ENCODE results near the gene RASGRP4.
A peak's percentile ranks its signal among the peaks of the same experiment; 100 is the strongest.
"Not testable (repeated sequence)": the region's sequence is repeated elsewhere in the genome, so short reads cannot be mapped to it uniquely, and the experiment has no call there.

RASGRP4 gene

GRCh38 chr19:38411898-38412297 is 14.1 kb downstream of the RASGRP4 start:
- not testable (repeated sequence) for H3K9me3 ChIP-seq (ENCODE audit: control insufficient read depth, low read depth, low read length); H3K4me3 ChIP-seq (ENCODE audit: low read length); H3K36me3 ChIP-seq (ENCODE audit: control insufficient read depth, low read depth, low read length); H3K27ac ChIP-seq (ENCODE audit: low read length); H3K9ac ChIP-seq (ENCODE audit: low read length); H3K4me1 ChIP-seq (ENCODE audit: control insufficient read depth, low read depth, low read length); H3K27me3 ChIP-seq (ENCODE audit: control insufficient read depth, insufficient read depth, low read length)

- no peak overlapping the region for H3K27ac ChIP-seq (ENCODE audit: low read length)
- H3K9ac ChIP-seq (ENCODE audit: low read length): no peak overlapping the region
- H3K4me3 ChIP-seq (ENCODE audit: low read length): no peak overlapping the region
- H3K4me1 ChIP-seq (ENCODE audit: control insufficient read depth, low read depth, low read length): no peaks in the 10 kb centered on the region
- H3K36me3 ChIP-seq (ENCODE audit: control insufficient read depth, low read depth, low read length): no peaks in the 10 kb centered on the region
- H3K27me3 ChIP-seq (ENCODE audit: control insufficient read depth, insufficient read depth, low read length): no peaks in the 10 kb centered on the region
- H3K9me3 ChIP-seq (ENCODE audit: control insufficient read depth, low read depth, low read length): no peaks in the 10 kb centered on the region
These were observed 14.8 kb downstream of the RASGRP4 start for GRCh38 chr19:38411041-38411712.

GRCh38 chr19:38410407-38410806 is 15.6 kb downstream of the RASGRP4 start:
- H3K36me3 ChIP-seq (ENCODE audit: control insufficient read depth, low read depth, low read length); H3K9ac ChIP-seq (ENCODE audit: low read length); H3K27me3 ChIP-seq (ENCODE audit: control insufficient read depth, insufficient read depth, low read length); H3K9me3 ChIP-seq (ENCODE audit: control insufficient read depth, low read depth, low read length); H3K4me1 ChIP-seq (ENCODE audit: control insufficient read depth, low read depth, low read length); H3K4me3 ChIP-seq (ENCODE audit: low read length); H3K27ac ChIP-seq (ENCODE audit: low read length): not testable (repeated sequence)

GRCh38 chr19:38409631-38410133 is 16.3 kb downstream of the RASGRP4 start:
- Histone ChIP-seq H3K4me1 (ENCODE audit: control insufficient read depth, low read depth, low read length) (no peaks in the 10 kb centered on the region), H3K27ac (ENCODE audit: low read length) (no peak overlapping the region)

GRCh38 chr19:38405276-38405675 is 20.7 kb downstream of the RASGRP4 start:
- H3K4me3 ChIP-seq (ENCODE audit: low read length): no peak overlapping the region

More at GRCh38 chr19:38409631-38410133, 16.3 kb downstream of the RASGRP4 start:
- Histone ChIP-seq H3K27me3 (ENCODE audit: control insufficient read depth, insufficient read depth, low read length) (no peaks in the 10 kb centered on the region), H3K9ac (ENCODE audit: low read length) (no peak overlapping the region), H3K9me3 (ENCODE audit: control insufficient read depth, low read depth, low read length) (no peaks in the 10 kb centered on the region), H3K36me3 (ENCODE audit: control insufficient read depth, low read depth, low read length) (no peaks in the 10 kb centered on the region), H3K4me3 (ENCODE audit: low read length) (no peak overlapping the region)

GRCh38 chr19:38404858-38405257 is 21.2 kb downstream of the RASGRP4 start:
- Histone ChIP-seq H3K36me3 (ENCODE audit: control insufficient read depth, low read depth, low read length) (no peaks in the 10 kb centered on the region), H3K4me3 (ENCODE audit: low read length) (no peak overlapping the region), H3K9me3 (ENCODE audit: control insufficient read depth, low read depth, low read length) (no peaks in the 10 kb centered on the region), H3K4me1 (ENCODE audit: control insufficient read depth, low read depth, low read length) (no peaks in the 10 kb centered on the region), H3K27ac (ENCODE audit: low read length) (no peak overlapping the region), H3K27me3 (ENCODE audit: control insufficient read depth, insufficient read depth, low read length) (peaks cover 28% of the 10 kb centered on the region), H3K9ac (ENCODE audit: low read length) (no peak overlapping the region)

More at GRCh38 chr19:38405276-38405675, 20.7 kb downstream of the RASGRP4 start:
- Histone ChIP-seq H3K36me3 (ENCODE audit: control insufficient read depth, low read depth, low read length) (no peaks in the 10 kb centered on the region), H3K4me1 (ENCODE audit: control insufficient read depth, low read depth, low read length) (no peaks in the 10 kb centered on the region), H3K27me3 (ENCODE audit: control insufficient read depth, insufficient read depth, low read length) (peaks cover 24% of the 10 kb centered on the region), H3K9ac (ENCODE audit: low read length) (no peak overlapping the region), H3K27ac (ENCODE audit: low read length) (no peak overlapping the region), H3K9me3 (ENCODE audit: control insufficient read depth, low read depth, low read length) (no peaks in the 10 kb centered on the region)

- peak within 1 kb of the TSS; percentile 7 for H3K9ac ChIP-seq (ENCODE audit: low read length)
- peaks cover 45% of the 10 kb centered on the region for H3K27me3 ChIP-seq (ENCODE audit: control insufficient read depth, insufficient read depth, low read length)
- H3K36me3 ChIP-seq (ENCODE audit: control insufficient read depth, low read depth, low read length): no peaks in the 10 kb centered on the region
- no peaks in the 10 kb centered on the region for H3K9me3 ChIP-seq (ENCODE audit: control insufficient read depth, low read depth, low read length)
- H3K4me1 ChIP-seq (ENCODE audit: control insufficient read depth, low read depth, low read length): no peaks in the 10 kb centered on the region
- H3K27ac ChIP-seq (ENCODE audit: low read length): no peak within 1 kb of the TSS
- H3K4me3 ChIP-seq (ENCODE audit: low read length): peak within 1 kb of the TSS; percentile 62
These were observed 22.9 kb downstream of the RASGRP4 start, which contains the start of gene FAM98C for GRCh38 chr19:38402967-38403674. TSS of gene FAM98C (plus strand) at chr19:38403093. CDS start at chr19:38403154, 61 bp downstream.

- no peak overlapping the region for H3K27ac ChIP-seq (ENCODE audit: low read length)
- H3K36me3 ChIP-seq (ENCODE audit: control insufficient read depth, low read depth, low read length): no peaks in the 10 kb centered on the region
- peaks cover 49% of the 10 kb centered on the region for H3K27me3 ChIP-seq (ENCODE audit: control insufficient read depth, insufficient read depth, low read length)
- H3K9ac ChIP-seq (ENCODE audit: low read length): no peak overlapping the region
- H3K9me3 ChIP-seq (ENCODE audit: control insufficient read depth, low read depth, low read length): no peaks in the 10 kb centered on the region
- peak overlapping the region; percentile 28 for H3K4me3 ChIP-seq (ENCODE audit: low read length)
- no peaks in the 10 kb centered on the region for H3K4me1 ChIP-seq (ENCODE audit: control insufficient read depth, low read depth, low read length)
These were observed 23.4 kb downstream of the RASGRP4 start for GRCh38 chr19:38402623-38402966.

GRCh38 chr19:38401148-38401547 is 24.9 kb downstream of the RASGRP4 start:
- H3K27ac ChIP-seq (ENCODE audit: low read length): no peak overlapping the region
- no peak overlapping the region for H3K9ac ChIP-seq (ENCODE audit: low read length)
- peaks cover 61% of the 10 kb centered on the region for H3K27me3 ChIP-seq (ENCODE audit: control insufficient read depth, insufficient read depth, low read length)
- H3K9me3 ChIP-seq (ENCODE audit: control insufficient read depth, low read depth, low read length): no peaks in the 10 kb centered on the region
- H3K4me1 ChIP-seq (ENCODE audit: control insufficient read depth, low read depth, low read length): no peaks in the 10 kb centered on the region
- no peaks in the 10 kb centered on the region for H3K36me3 ChIP-seq (ENCODE audit: control insufficient read depth, low read depth, low read length)
- no peak overlapping the region for H3K4me3 ChIP-seq (ENCODE audit: low read length)

GRCh38 chr19:38400361-38400760 is 25.7 kb downstream of the RASGRP4 start:
- Histone ChIP-seq H3K27ac (ENCODE audit: low read length) (no peak overlapping the region), H3K9me3 (ENCODE audit: control insufficient read depth, low read depth, low read length) (no peaks in the 10 kb centered on the region), H3K27me3 (ENCODE audit: control insufficient read depth, insufficient read depth, low read length) (peaks cover 61% of the 10 kb centered on the region), H3K36me3 (ENCODE audit: control insufficient read depth, low read depth, low read length) (no peaks in the 10 kb centered on the region), H3K4me1 (ENCODE audit: control insufficient read depth, low read depth, low read length) (no peaks in the 10 kb centered on the region), H3K4me3 (ENCODE audit: low read length) (no peak overlapping the region), H3K9ac (ENCODE audit: low read length) (no peak overlapping the region)

GRCh38 chr19:38399537-38399936 is 26.5 kb downstream of the RASGRP4 start:
- H3K4me1 ChIP-seq (ENCODE audit: control insufficient read depth, low read depth, low read length): no peaks in the 10 kb centered on the region
- no peaks in the 10 kb centered on the region for H3K9me3 ChIP-seq (ENCODE audit: control insufficient read depth, low read depth, low read length)
- H3K9ac ChIP-seq (ENCODE audit: low read length): no peak overlapping the region
- H3K36me3 ChIP-seq (ENCODE audit: control insufficient read depth, low read depth, low read length): no peaks in the 10 kb centered on the region
- H3K27me3 ChIP-seq (ENCODE audit: control insufficient read depth, insufficient read depth, low read length): peaks cover 61% of the 10 kb centered on the region
- no peak overlapping the region for H3K4me3 ChIP-seq (ENCODE audit: low read length)
- H3K27ac ChIP-seq (ENCODE audit: low read length): no peak overlapping the region

- Histone ChIP-seq H3K9ac (ENCODE audit: low read length) (no peak overlapping the region), H3K27ac (ENCODE audit: low read length) (no peak overlapping the region), H3K36me3 (ENCODE audit: control insufficient read depth, low read depth, low read length) (no peaks in the 10 kb centered on the region), H3K27me3 (ENCODE audit: control insufficient read depth, insufficient read depth, low read length) (peaks cover 58% of the 10 kb centered on the region), H3K4me3 (ENCODE audit: low read length) (no peak overlapping the region), H3K9me3 (ENCODE audit: control insufficient read depth, low read depth, low read length) (no peaks in the 10 kb centered on the region), H3K4me1 (ENCODE audit: control insufficient read depth, low read depth, low read length) (no peaks in the 10 kb centered on the region)
These were observed 26.9 kb downstream of the RASGRP4 start for GRCh38 chr19:38399081-38399480.
